IMR-90 (cell line): ENCODE results near the gene FBXL14.

Source experiments
- CTCF ChIP-seq: conservative IDR thresholded peaks from 2 replicates; pipeline ENCODE4 v1.5.1; 2012; ENCODE audit warnings: mild to moderate bottlenecking, low read depth, low read length, improper control_type of control experiment
- MAFK ChIP-seq: IDR thresholded peaks from 2 replicates; pipeline ENCODE4 v1.6.1; 2012; ENCODE audit warnings: low read depth, low read length, improper control_type of control experiment
- MAZ ChIP-seq: IDR thresholded peaks from 2 replicates; pipeline ENCODE4 v1.6.1; 2012; ENCODE audit warnings: low read depth, mild to moderate bottlenecking, low read length, improper control_type of control experiment, moderate library complexity, borderline replicate concordance
- MXI1 ChIP-seq: IDR thresholded peaks from 2 replicates; pipeline ENCODE4 v1.6.1; 2012; ENCODE audit warnings: low read depth, mild to moderate bottlenecking, low read length, moderate library complexity, borderline replicate concordance
- POLR2A ChIP-seq: IDR thresholded peaks from 2 replicates; pipeline ENCODE4 v1.6.1; 2012; ENCODE audit warnings: mild to moderate bottlenecking, low read depth, low read length
- RAD21 ChIP-seq: IDR thresholded peaks from 2 replicates; pipeline ENCODE4 v1.6.1; 2012; ENCODE audit warnings: low read length, improper control_type of control experiment
- RCOR1 ChIP-seq: IDR thresholded peaks from 2 replicates; pipeline ENCODE4 v1.6.1; 2012; ENCODE audit warnings: mild to moderate bottlenecking, low read length, improper control_type of control experiment; ENCODE audit not compliant: insufficient replicate concordance
- USF2 ChIP-seq: fragments of 150-350 bp; IDR thresholded peaks from 2 replicates; pipeline ENCODE4 v1.6.1; 2017; ENCODE audit warnings: mild to moderate bottlenecking, antibody characterized with exemption, low read length, low read depth

- TF ChIP-seq CTCF, result no peak
- TF ChIP-seq RCOR1, result no peak
- no peak for TF ChIP-seq USF2
- 0 out of 2 replicates have a peak, but pooled peaks have one; percentile 29 for TF ChIP-seq MXI1
- no peak for TF ChIP-seq RAD21
- TF ChIP-seq POLR2A, result no peak
- no peak for TF ChIP-seq MAFK
- TF ChIP-seq MAZ, result no peak
Observed at GRCh38 chr12:1575408-1576401, 18.7 kb downstream of the FBXL14 start.
